Body of pancreas (tissue), 4 donors: ENCODE measurements around the gene GIGYF2. TPM values are rescaled to one million over a fixed set of nuclear protein-coding genes. Genes with fewer than 3 reads are reported as not detected.
"Not testable (repeated sequence)": the region's sequence is repeated elsewhere in the genome, so short reads cannot be mapped to it uniquely, and the experiment has no call there.

Source experiments
- ATAC-seq: fragments of 150-250 bp; one replicate; pipeline ENCODE4 v1.9.1; 2016
- DNase-seq, 4 donors: peaks; one replicate each; pipeline ENCODE4 v3.0.0-alpha.2; 2019
- H3K27ac ChIP-seq, 4 donors: fragments of 200-600 bp; sonication (generic); 1 replicate in 3 of 4; 2 replicates in 1 of 4; pipeline versions ENCODE4 v1.5.1 to v1.6.1; 2016 to 2019; ENCODE audit warnings: mild to moderate bottlenecking in 1 of 4, mixed read lengths in 1 of 4, moderate library complexity in 1 of 4
- H3K27me3 ChIP-seq, 2 donors: fragments of 200-600 bp; sonication (generic); one replicate each; pipeline ENCODE4 v1.6.0; 2016; ENCODE audit warnings: mild to moderate bottlenecking in 1 of 2
- H3K36me3 ChIP-seq, 2 donors: fragments of 200-600 bp; sonication (generic); replicated peaks in 1 of 2; 2 replicates each; pipeline ENCODE4 v1.5.1; 2016; ENCODE audit warnings: low read depth in 2 of 2; ENCODE audit not compliant: insufficient read depth in 1 of 2
- H3K4me1 ChIP-seq: fragments of 200-600 bp; sonication (generic); one replicate; pipeline ENCODE4 v1.6.0; 2016
- H3K4me3 ChIP-seq, 2 donors: fragments of 200-600 bp; sonication (generic); 1 replicate in 1 of 2; 2 replicates in 1 of 2; pipeline ENCODE4 v1.5.1; 2016 to 2019
- H3K9me3 ChIP-seq, 3 donors: fragments of 200-600 bp; sonication (generic); 1 replicate in 2 of 3; 2 replicates in 1 of 3; pipeline ENCODE4 v1.5.1; 2016
- POLR2A ChIP-seq, 3 donors: fragments of 450-650 bp; IDR thresholded peaks; one replicate each; pipeline ENCODE4 v1.6.1; 2016; ENCODE audit warnings: antibody characterized with exemption in 3 of 3, mild to moderate bottlenecking in 2 of 3
- WGBS, 2 donors: methylation state at CpG; one replicate each; pipeline ENCODE4 v1.1.5; 2017; 5-methylcytosine and 5-hydroxymethylcytosine counted together
- intact Hi-C: fragments of 100-400 bp; cut with DNase I; formaldehyde crosslinking; loops from one replicate; pipeline ENCODE4 v1.15.1; 2023
- total RNA-seq, 2 donors: library from RNA; depleted of rRNA; stranded (reverse); fragments of >200 nt; gene quantifications; one replicate each; pipeline ENCODE4 v1.1.0, GENCODE V29; 2016
- TF ChIP-seq, protein P1 (sequence below), 7 experiments: fragments of 450-650 bp in 4 of 7; fragments of 200-600 bp in 3 of 7; sonication (generic) in 3 of 7; IDR thresholded peaks; one replicate each; pipeline ENCODE4 v1.5.1; 2016 to 2019; ENCODE audit warnings: antibody characterized with exemption in 7 of 7

The GIGYF2 gene
- total RNA-seq, 2 donors from 2014 or later = 66.2 to 107 TPM

GRCh38 chr2:232688201-232688600 is 8.9 kb upstream of the GIGYF2 start:
- DNase-seq = no peak

DNA sequence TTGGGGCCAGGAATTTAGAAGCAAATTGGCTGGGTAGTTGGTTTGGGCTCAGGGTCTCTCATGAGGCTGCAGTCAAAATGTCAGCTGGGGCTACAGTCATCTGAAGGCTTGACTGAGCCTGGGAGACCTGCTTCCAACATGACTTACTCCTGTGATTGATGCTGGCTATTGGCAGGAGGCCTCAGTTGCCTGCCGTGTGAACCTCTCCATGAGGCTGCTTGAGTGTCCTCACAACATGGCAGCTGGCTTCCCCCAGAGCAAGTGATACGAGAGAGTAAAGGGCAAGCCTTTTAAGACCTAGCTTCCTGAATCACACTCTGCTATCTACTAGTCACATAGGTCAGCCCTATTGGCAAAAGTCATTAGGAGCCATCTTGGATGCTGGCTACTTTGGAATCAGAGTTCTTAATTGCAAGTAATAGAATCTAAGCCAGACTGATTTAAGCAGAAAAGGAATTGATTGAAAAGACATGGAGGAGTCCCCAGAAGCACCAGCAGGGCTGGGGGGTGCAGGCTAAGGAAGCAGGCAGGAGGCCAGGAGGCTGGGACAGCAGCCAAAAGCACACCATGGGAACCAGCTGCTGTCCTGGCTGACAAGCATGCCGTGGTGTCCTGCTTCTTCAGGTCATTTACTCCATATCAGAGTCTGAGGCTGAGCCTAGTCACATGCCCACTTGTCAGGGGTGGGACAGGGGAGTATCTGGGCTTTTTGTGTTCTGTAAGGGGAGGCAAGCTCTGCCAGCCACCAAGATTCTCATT is 7.8 kb upstream of the GIGYF2 start:
- no peaks in the 10 kb centered on the region for H3K36me3 ChIP-seq
- WGBS, 2 donors = 42 to 54% methylated on average over 2 to 3 of the region's 3 CpGs
- no peak overlapping the region for H3K4me3 ChIP-seq
- no peaks in the 10 kb centered on the region for H3K27me3 ChIP-seq
- H3K9me3 ChIP-seq = no peaks in the 10 kb centered on the region
- intact Hi-C loops = no loop called here
- peak; percentile 40 to 73 (median 57) for DNase-seq
- H3K4me1 ChIP-seq = no peaks in the 10 kb centered on the region
- TF ChIP-seq, protein P1, sequence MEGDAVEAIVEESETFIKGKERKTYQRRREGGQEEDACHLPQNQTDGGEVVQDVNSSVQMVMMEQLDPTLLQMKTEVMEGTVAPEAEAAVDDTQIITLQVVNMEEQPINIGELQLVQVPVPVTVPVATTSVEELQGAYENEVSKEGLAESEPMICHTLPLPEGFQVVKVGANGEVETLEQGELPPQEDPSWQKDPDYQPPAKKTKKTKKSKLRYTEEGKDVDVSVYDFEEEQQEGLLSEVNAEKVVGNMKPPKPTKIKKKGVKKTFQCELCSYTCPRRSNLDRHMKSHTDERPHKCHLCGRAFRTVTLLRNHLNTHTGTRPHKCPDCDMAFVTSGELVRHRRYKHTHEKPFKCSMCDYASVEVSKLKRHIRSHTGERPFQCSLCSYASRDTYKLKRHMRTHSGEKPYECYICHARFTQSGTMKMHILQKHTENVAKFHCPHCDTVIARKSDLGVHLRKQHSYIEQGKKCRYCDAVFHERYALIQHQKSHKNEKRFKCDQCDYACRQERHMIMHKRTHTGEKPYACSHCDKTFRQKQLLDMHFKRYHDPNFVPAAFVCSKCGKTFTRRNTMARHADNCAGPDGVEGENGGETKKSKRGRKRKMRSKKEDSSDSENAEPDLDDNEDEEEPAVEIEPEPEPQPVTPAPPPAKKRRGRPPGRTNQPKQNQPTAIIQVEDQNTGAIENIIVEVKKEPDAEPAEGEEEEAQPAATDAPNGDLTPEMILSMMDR (IDR thresholded peaks at IDR 0.05) = no peak
- TF ChIP-seq POLR2A (IDR thresholded peaks at IDR 0.05) = no peak
- H3K27ac ChIP-seq = no peak overlapping the region
- peak; percentile 45 for ATAC-seq

More at GRCh38 chr2:232688201-232688600, 8.9 kb upstream of the GIGYF2 start:
- ATAC-seq = no peak
- Histone ChIP-seq H3K36me3 (no peaks in the 10 kb centered on the region), H3K4me3 (no peak overlapping the region), H3K27me3 (no peaks in the 10 kb centered on the region), H3K9me3 (no peaks in the 10 kb centered on the region), H3K4me1 (no peaks in the 10 kb centered on the region), H3K27ac (no peak overlapping the region)
- 95 to 96% methylated on average over 7 of the region's 7 CpGs for WGBS, 2 donors
- TF ChIP-seq, protein P1 (IDR thresholded peaks at IDR 0.05) = no peak
- no peak for TF ChIP-seq POLR2A (IDR thresholded peaks at IDR 0.05)
- intact Hi-C loops = no loop called here

- H3K27ac ChIP-seq, ATAC-seq, H3K9me3 ChIP-seq, H3K27me3 ChIP-seq, H3K4me1 ChIP-seq, H3K4me3 ChIP-seq, H3K36me3 ChIP-seq, DNase-seq, intact Hi-C loops: not testable (repeated sequence)
- WGBS, 2 donors = 93 to 94% methylated on average over 13 of the region's 13 CpGs
Measured at GRCh38 chr2:232691117-232691516, 6.0 kb upstream of the GIGYF2 start.

GRCh38 chr2:232693344-232693743 is 3.8 kb upstream of the GIGYF2 start:
- 76 to 85% methylated on average over 4 of the region's 4 CpGs for WGBS, 2 donors
- intact Hi-C loops = no loop called here
- H3K9me3 ChIP-seq = no peaks in the 10 kb centered on the region
- no peaks in the 10 kb centered on the region for H3K27me3 ChIP-seq
- H3K27ac ChIP-seq = no peak overlapping the region
- DNase-seq = no peak
- H3K4me1 ChIP-seq = peaks cover 10% of the 10 kb centered on the region
- no peak overlapping the region for H3K4me3 ChIP-seq
- TF ChIP-seq, protein P1 (IDR thresholded peaks at IDR 0.05) = no peak
- no peak for TF ChIP-seq POLR2A (IDR thresholded peaks at IDR 0.05)
- no peaks in the 10 kb centered on the region for H3K36me3 ChIP-seq
- no peak for ATAC-seq

GRCh38 chr2:232696609-232697058 is 497 bp upstream of the GIGYF2 start:
- DNase-seq = no peak
- Histone ChIP-seq H3K4me1 (peaks cover 41% of the 10 kb centered on the region), H3K36me3 (no peaks in the 10 kb centered on the region), H3K27me3 (no peaks in the 10 kb centered on the region), H3K4me3 (no peak overlapping the region), H3K9me3 (no peaks in the 10 kb centered on the region), H3K27ac (peak overlapping the region; percentile 84 to 97 (median 96))
- intact Hi-C loops = no loop called here
- no peak for ATAC-seq
- TF ChIP-seq, protein P1 (IDR thresholded peaks at IDR 0.05) = no peak
- TF ChIP-seq POLR2A (IDR thresholded peaks at IDR 0.05) = peak in 1 of 3 donors; percentile 16
- 52 to 55% methylated on average over 10 of the region's 10 CpGs for WGBS, 2 donors
